ENCODE data around the gene ZNF101.

Gene ZNF101
- 164 reads per million, percentile 90 among the genes with 10 or more reads in this experiment for total RNA-seq

GRCh38 chr19:19668230-19669012 lies at the start of gene ZNF101:
TSS of gene ZNF101 (plus strand) at chr19:19668839. CDS start at chr19:19668964, 125 bp downstream.
- peak; percentile 91 for DNase-seq

- DNase-seq: no peak
These were observed 49.3 kb upstream of the ZNF101 start for GRCh38 chr19:19619181-19619848.

GRCh38 chr19:19619849-19620210 lies 48.8 kb upstream of the ZNF101 start:
- no peak for DNase-seq

- no peak for DNase-seq
These were observed 45.3 kb upstream of the ZNF101 start for GRCh38 chr19:19623383-19623782.

GRCh38 chr19:19624032-19624570 lies 44.5 kb upstream of the ZNF101 start:
- DNase-seq: no peak

GRCh38 chr19:19626516-19627472 lies 41.8 kb upstream of the ZNF101 start:
- DNase-seq: no peak

- peak; percentile 80 for DNase-seq
These were observed 40.8 kb upstream of the ZNF101 start, which contains the start of gene LPAR2 for GRCh38 chr19:19627621-19628500. TSS of gene LPAR2 (minus strand) at chr19:19628220. CDS start at chr19:19627275, 945 bp downstream.

GRCh38 chr19:19628501-19629134 lies 40.0 kb upstream of the ZNF101 start:
- DNase-seq: peak; percentile 40

- no peak for DNase-seq
These were observed 38.6 kb upstream of the ZNF101 start for GRCh38 chr19:19630062-19630414.

GRCh38 chr19:19630426-19630825 lies 38.2 kb upstream of the ZNF101 start:
- DNase-seq: no peak

GRCh38 chr19:19631346-19631745 lies 37.3 kb upstream of the ZNF101 start:
- DNase-seq: no peak

GRCh38 chr19:19632661-19633060 lies 36.0 kb upstream of the ZNF101 start:
- no peak for DNase-seq

GRCh38 chr19:19633711-19634515 lies 34.7 kb upstream of the ZNF101 start:
- no peak for DNase-seq

- no peak for DNase-seq
These were observed 33.9 kb upstream of the ZNF101 start for GRCh38 chr19:19634516-19635312.

- DNase-seq: no peak
These were observed 33.3 kb upstream of the ZNF101 start for GRCh38 chr19:19635313-19635702.

GRCh38 chr19:19636573-19637185 lies 32.0 kb upstream of the ZNF101 start:
- no peak for DNase-seq

GRCh38 chr19:19637186-19637522 lies 31.5 kb upstream of the ZNF101 start:
- DNase-seq: no peak

- no peak for DNase-seq
These were observed 31.0 kb upstream of the ZNF101 start for GRCh38 chr19:19637523-19638251.
